HL-60 (cell line): ENCODE measurements around the gene SYNC.
"Not testable (repeated sequence)": the region's sequence is repeated elsewhere in the genome, so short reads cannot be mapped to it uniquely, and the experiment has no call there.

Experiments used
- DNase-seq, 2 experiments: peaks; one replicate each; pipeline ENCODE4 v3.0.0-alpha.2; 2010 to 2020; ENCODE audit warnings: low read depth in 1 of 2, low spot score in 1 of 2
- H3K27ac ChIP-seq: fragments of 250-450 bp; sonication (Bioruptor Pico); replicated peaks from 2 replicates; pipeline ENCODE4 v1.5.1; 2020; ENCODE audit warnings: mild to moderate bottlenecking, moderate library complexity
- H3K27me3 ChIP-seq: fragments of 250-450 bp; sonication (Bioruptor Pico); 2 replicates; pipeline ENCODE4 v1.5.1; 2021; ENCODE audit warnings: mild to moderate bottlenecking, moderate library complexity; ENCODE audit not compliant: insufficient read depth, poor library complexity, severe bottlenecking
- H3K4me3 ChIP-seq: replicated peaks from 2 replicates; pipeline ENCODE4 v1.5.1; 2011; ENCODE audit warnings: mild to moderate bottlenecking, control low read depth, low read length; ENCODE audit not compliant: insufficient read depth
- GABPA ChIP-seq: IDR thresholded peaks from 2 replicates; pipeline ENCODE4 v1.6.1; 2012; ENCODE audit warnings: low read depth
- POLR2AphosphoS5 ChIP-seq: IDR thresholded peaks from 2 replicates; pipeline ENCODE4 v1.6.1; 2012; ENCODE audit warnings: low read depth
- REST ChIP-seq: IDR thresholded peaks from 2 replicates; pipeline ENCODE4 v1.6.1; 2012; ENCODE audit warnings: low read depth; ENCODE audit not compliant: insufficient replicate concordance
- SPI1 ChIP-seq: IDR thresholded peaks from 2 replicates; pipeline ENCODE4 v1.6.1; 2012; ENCODE audit warnings: low read depth, mild to moderate bottlenecking, borderline replicate concordance
- TF ChIP-seq, protein P1 (sequence below): IDR thresholded peaks from one replicate; pipeline ENCODE4 v1.5.1; 2011; ENCODE audit warnings: low read length, control low read depth, inconsistent platforms; ENCODE audit not compliant: insufficient read depth

Gene SYNC

GRCh38 chr1:32705516-32705915 lies 2.9 kb upstream of the SYNC start:
- Histone ChIP-seq H3K27me3 (peaks cover 26% of the 10 kb centered on the region), H3K27ac (no peak overlapping the region), H3K4me3 (no peak overlapping the region)
- DNase-seq = no peak
- TF ChIP-seq POLR2AphosphoS5 (no peak), GABPA (no peak), SPI1 (no peak), REST (no peak)
- TF ChIP-seq, protein P1, sequence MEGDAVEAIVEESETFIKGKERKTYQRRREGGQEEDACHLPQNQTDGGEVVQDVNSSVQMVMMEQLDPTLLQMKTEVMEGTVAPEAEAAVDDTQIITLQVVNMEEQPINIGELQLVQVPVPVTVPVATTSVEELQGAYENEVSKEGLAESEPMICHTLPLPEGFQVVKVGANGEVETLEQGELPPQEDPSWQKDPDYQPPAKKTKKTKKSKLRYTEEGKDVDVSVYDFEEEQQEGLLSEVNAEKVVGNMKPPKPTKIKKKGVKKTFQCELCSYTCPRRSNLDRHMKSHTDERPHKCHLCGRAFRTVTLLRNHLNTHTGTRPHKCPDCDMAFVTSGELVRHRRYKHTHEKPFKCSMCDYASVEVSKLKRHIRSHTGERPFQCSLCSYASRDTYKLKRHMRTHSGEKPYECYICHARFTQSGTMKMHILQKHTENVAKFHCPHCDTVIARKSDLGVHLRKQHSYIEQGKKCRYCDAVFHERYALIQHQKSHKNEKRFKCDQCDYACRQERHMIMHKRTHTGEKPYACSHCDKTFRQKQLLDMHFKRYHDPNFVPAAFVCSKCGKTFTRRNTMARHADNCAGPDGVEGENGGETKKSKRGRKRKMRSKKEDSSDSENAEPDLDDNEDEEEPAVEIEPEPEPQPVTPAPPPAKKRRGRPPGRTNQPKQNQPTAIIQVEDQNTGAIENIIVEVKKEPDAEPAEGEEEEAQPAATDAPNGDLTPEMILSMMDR = no peak

DNA sequence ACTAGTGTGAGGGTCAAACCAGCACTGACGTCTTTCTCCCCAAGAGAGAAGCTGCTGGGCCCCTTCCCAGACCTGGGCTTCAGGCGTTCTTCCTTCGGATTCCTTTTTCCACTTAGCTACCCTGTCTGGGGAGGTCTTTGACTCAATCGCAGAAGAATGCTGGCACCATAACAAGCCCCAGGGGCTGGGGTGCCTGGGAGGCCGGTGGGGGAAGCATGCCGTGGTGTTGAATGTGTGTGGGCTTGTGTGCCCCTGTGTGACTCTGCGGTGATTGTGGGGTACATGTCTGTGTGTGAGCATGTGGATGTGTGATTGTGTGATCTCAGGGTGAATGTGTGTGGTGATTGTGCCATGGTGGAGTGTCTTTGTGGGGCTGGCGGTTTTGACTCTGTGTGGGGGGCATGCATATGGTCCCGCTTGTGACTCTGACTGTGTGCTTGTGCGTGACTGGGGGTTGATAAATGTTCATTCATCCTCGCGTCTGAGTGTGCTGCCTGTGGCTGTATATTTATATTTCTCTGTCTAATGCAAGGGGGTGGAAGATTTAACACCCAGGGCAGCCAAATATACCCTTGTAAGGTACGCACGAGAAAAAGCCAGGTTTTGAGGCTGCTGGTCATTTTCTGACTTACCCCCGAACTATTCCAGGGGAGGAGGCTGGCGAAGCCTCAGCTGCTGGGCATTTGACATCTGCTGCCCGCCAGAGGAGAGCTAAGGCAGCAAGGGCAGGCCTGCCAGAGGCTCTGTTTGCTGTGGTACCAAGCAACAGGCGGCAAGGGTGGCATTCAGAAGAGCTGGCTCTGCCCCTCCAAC lies 1.1 kb upstream of the SYNC start:
- no peak for DNase-seq
- no peak overlapping the region for H3K27ac ChIP-seq
- no peak for TF ChIP-seq GABPA
- no peak for TF ChIP-seq REST
- TF ChIP-seq SPI1 = no peak
- no peak overlapping the region for H3K4me3 ChIP-seq
- H3K27me3 ChIP-seq = peaks cover 26% of the 10 kb centered on the region

DNA sequence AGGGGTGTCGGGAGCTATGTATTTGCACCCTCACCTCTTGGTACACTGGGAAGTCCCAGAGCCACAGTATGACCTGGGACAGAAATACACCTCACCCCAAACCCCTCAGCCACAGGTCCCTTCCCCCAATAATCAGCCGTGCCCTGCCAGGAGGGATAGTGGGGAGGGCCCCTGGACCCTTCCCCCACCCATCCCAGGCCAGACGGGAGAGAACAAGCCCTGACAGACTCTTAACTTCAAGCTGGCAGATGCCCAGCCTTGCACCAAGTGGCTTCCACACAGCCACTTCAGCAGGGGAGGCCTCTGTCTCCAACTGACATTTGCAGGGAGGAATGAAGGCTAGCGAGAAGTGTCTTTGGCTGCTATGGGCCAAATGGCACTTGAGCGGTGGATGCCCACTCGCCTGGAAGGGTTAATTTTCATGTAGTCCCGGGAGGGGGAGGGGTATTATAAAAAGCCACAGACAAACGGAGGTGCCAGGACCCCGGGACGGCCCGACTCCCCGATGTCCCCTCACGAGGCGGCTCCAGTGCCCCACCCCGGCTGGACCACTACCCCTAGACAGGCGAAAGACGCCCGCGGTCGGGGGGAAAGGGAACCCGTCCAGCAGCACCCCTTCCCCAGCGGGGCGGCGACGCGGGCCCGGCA lies 495 bp downstream of the SYNC start:
- TF ChIP-seq POLR2AphosphoS5 (no peak), GABPA (no peak), SPI1 (no peak)
- H3K4me3 ChIP-seq = no peak overlapping the region
- DNase-seq = no peak
- H3K27ac ChIP-seq = no peak overlapping the region
- peaks cover 26% of the 10 kb centered on the region for H3K27me3 ChIP-seq

DNA sequence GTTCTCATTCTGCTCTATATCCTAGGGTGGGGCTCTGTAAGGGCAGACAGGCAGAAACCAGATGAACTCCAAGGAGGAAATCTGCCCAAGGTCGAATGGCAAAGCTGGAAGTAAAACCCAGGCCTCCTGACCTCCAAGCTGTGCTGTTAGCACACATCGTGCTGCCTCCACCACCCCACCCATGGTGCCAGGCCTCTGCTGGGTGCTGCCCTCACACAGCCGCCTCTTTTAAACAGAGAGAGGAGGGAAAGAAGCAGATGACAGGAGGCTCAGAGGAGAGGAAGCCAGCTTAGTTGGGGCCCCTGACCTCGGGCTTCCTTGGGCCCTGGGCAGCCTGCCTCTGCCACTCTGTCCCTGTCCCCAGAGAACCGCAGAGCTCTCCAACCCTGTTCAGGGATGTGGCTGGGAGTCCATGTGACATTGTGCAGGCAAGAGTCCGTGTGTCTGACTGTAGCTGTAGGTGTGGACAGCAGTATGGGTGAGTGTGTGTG lies 1.1 kb downstream of the SYNC start:
- no peak overlapping the region for H3K27ac ChIP-seq
- peaks cover 26% of the 10 kb centered on the region for H3K27me3 ChIP-seq
- no peak overlapping the region for H3K4me3 ChIP-seq
- DNase-seq = no peak
- TF ChIP-seq GABPA (no peak), REST (no peak), POLR2AphosphoS5 (no peak), SPI1 (no peak)
- TF ChIP-seq, protein P1 = no peak

DNA sequence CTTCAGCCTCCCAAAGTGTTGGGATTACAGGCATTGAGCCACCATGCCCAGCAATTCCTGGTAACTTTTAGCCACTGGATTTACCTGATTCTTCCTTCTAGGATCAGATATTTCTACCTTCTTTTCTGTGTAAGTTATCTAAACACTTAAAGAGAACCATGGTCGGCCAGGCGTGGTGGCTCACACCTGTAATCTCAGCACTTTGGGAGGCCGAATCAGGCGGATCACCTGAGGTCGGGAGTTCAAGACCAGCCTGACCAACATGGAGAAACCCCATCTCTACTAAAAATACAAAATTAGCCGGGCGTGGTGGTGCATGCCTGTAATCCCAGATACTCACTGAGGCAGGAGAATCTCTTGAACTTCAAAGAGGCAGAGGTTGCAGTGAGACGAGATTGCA lies 5.6 kb downstream of the SYNC start:
- not testable (repeated sequence) for DNase-seq, H3K27me3 ChIP-seq, H3K4me3 ChIP-seq

More for the DNA sequence above, 5.6 kb downstream of the SYNC start:
- not testable (repeated sequence) for H3K27ac ChIP-seq
